SK-N-SH treated with all-trans-retinoic acid at 6 μM for 48 hours (cell line): Measurements from ENCODE around the gene TIMM13.

Experiments
- BACH2 ChIP-seq: fragments of 250-450 bp; sonication (Bioruptor Pico); IDR thresholded peaks from 2 replicates; pipeline ENCODE4 v1.9.0; 2021; ENCODE audit warnings: mild to moderate bottlenecking, borderline replicate concordance
- ESRRG ChIP-seq: fragments of 250-450 bp; sonication (Bioruptor Pico); IDR thresholded peaks from 2 replicates; pipeline ENCODE4 v1.6.1; 2021; ENCODE audit warnings: mild to moderate bottlenecking
- ISL1 ChIP-seq: fragments of 250-450 bp; sonication (Bioruptor Pico); IDR thresholded peaks from 2 replicates; pipeline ENCODE4 v2.1.2; 2022; ENCODE audit warnings: mild to moderate bottlenecking, moderate library complexity
- PATZ1 ChIP-seq: fragments of 250-450 bp; sonication (Bioruptor Pico); IDR thresholded peaks from 2 replicates; pipeline ENCODE4 v1.8.0; 2020; ENCODE audit warnings: mild to moderate bottlenecking, moderate library complexity, borderline replicate concordance
- POU6F1 ChIP-seq: fragments of 250-450 bp; sonication (Bioruptor Pico); IDR thresholded peaks from 2 replicates; pipeline ENCODE4 v1.8.0; 2021; ENCODE audit warnings: low read depth, mild to moderate bottlenecking, moderate library complexity, borderline replicate concordance
- ZFP30 ChIP-seq: fragments of 450-650 bp; formaldehyde crosslinking; IDR thresholded peaks from 2 replicates; pipeline ENCODE4 v1.5.0; 2022; ENCODE audit warnings: mild to moderate bottlenecking, moderate library complexity

DNA sequence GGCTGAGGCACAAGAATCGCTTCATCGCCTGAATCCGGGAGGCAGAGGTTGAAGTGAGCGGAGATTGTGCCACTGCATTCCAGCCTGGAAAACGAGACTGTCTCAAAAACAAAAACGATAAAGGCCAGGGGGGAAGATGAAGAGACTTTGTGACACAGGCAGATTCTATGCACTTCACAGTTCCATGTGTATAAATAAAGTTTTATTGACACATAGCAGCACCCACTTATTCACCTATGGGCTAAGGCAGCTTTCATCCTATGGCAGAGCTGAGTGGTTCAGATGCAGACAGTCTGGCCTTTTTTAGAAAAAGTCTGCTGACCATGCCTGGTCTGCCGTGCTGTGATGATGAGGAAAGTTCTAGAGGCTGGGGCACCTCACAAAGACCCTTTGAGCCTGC, 23.8 kb upstream of the TIMM13 start:
- TF ChIP-seq POU6F1 = no peak
- TF ChIP-seq BACH2 = no peak
- TF ChIP-seq ISL1 = no peak
- TF ChIP-seq PATZ1 (CRISPR knock-in tag) = no peak
- TF ChIP-seq ZFP30 (CRISPR knock-in tag) = no peak
- TF ChIP-seq ESRRG (CRISPR knock-in tag) = no peak
